H9 (cell line): ENCODE data around the gene MARCHF9. TPM values are rescaled to one million over a fixed set of nuclear protein-coding genes. Genes with fewer than 3 reads are reported as not detected.

Experiments
- DNase-seq: peaks from one replicate; pipeline ENCODE4 v3.0.0-alpha.2; 2017
- H2AFZ ChIP-seq: one replicate; pipeline ENCODE4 v1.6.1; 2013; ENCODE audit warnings: mild to moderate bottlenecking, low read length, control low read depth, moderate library complexity
- H2AK5ac ChIP-seq: 2 replicates; pipeline ENCODE4 v1.6.1; 2013; ENCODE audit warnings: low read length, control low read depth, mixed read lengths; ENCODE audit not compliant: insufficient read length
- H2BK120ac ChIP-seq: one replicate; pipeline ENCODE4 v1.6.1; 2013; ENCODE audit warnings: low read depth, mild to moderate bottlenecking, low read length, control low read depth, inconsistent platforms; ENCODE audit not compliant: poor library complexity, severe bottlenecking
- H2BK12ac ChIP-seq: 2 replicates; pipeline ENCODE4 v1.6.1; 2013; ENCODE audit warnings: low read length, control low read depth, mixed read lengths, low read depth; ENCODE audit not compliant: insufficient read length
- H2BK15ac ChIP-seq: 2 replicates; pipeline ENCODE4 v1.6.1; 2013; ENCODE audit warnings: low read depth, low read length, control low read depth
- H2BK20ac ChIP-seq: one replicate; pipeline ENCODE4 v1.6.1; 2013; ENCODE audit warnings: low read depth, mild to moderate bottlenecking, low read length, control low read depth, inconsistent platforms; ENCODE audit not compliant: poor library complexity, severe bottlenecking
- H2BK5ac ChIP-seq: 2 replicates; pipeline ENCODE4 v1.6.1; 2013; ENCODE audit warnings: low read length, control low read depth, mixed read lengths; ENCODE audit not compliant: insufficient read length
- H3K14ac ChIP-seq: 2 replicates; pipeline ENCODE4 v1.6.1; 2013; ENCODE audit warnings: low read length, control low read depth; ENCODE audit not compliant: insufficient read depth
- H3K18ac ChIP-seq: 2 replicates; pipeline ENCODE4 v1.6.1; 2013; ENCODE audit warnings: low read depth, mild to moderate bottlenecking, mixed read lengths, low read length, control low read depth; ENCODE audit not compliant: insufficient read length
- H3K23ac ChIP-seq: 2 replicates; pipeline ENCODE4 v1.6.1; 2013; ENCODE audit warnings: low read length, control low read depth, mixed read lengths, low read depth; ENCODE audit not compliant: insufficient read length
- H3K23me2 ChIP-seq: 2 replicates; pipeline ENCODE4 v1.6.1; 2013; ENCODE audit warnings: low read depth, mild to moderate bottlenecking, mixed read lengths, low read length, control low read depth; ENCODE audit not compliant: insufficient read length, poor library complexity, severe bottlenecking
- H3K27ac ChIP-seq: 2 replicates; pipeline ENCODE4 v1.5.1; 2013; ENCODE audit warnings: low read length, control low read depth, mixed read lengths, low read depth; ENCODE audit not compliant: insufficient read length
- H3K27me3 ChIP-seq: 2 replicates; pipeline ENCODE4 v1.6.1; 2013; ENCODE audit warnings: low read length, control low read depth, inconsistent platforms; ENCODE audit not compliant: insufficient read depth
- H3K4ac ChIP-seq: 2 replicates; pipeline ENCODE4 v1.6.1; 2013; ENCODE audit warnings: low read depth, mild to moderate bottlenecking, control low read depth, inconsistent platforms, low read length, moderate library complexity
- H3K4me1 ChIP-seq: 2 replicates; pipeline ENCODE4 v1.6.1; 2013; ENCODE audit warnings: low read length, control low read depth, inconsistent platforms; ENCODE audit not compliant: insufficient read depth
- H3K4me2 ChIP-seq: 2 replicates; pipeline ENCODE4 v1.6.1; 2013; ENCODE audit warnings: low read length, control low read depth, mixed read lengths; ENCODE audit not compliant: insufficient read length, insufficient read depth
- H3K56ac ChIP-seq: 2 replicates; pipeline ENCODE4 v1.6.1; 2013; ENCODE audit warnings: low read depth, mild to moderate bottlenecking, mixed read lengths, low read length, control low read depth; ENCODE audit not compliant: insufficient read length
- H3K79me1 ChIP-seq: 2 replicates; pipeline ENCODE4 v1.6.1; 2013; ENCODE audit warnings: low read depth, mild to moderate bottlenecking, moderate library complexity, low read length, control low read depth, inconsistent platforms; ENCODE audit not compliant: insufficient read depth, poor library complexity, severe bottlenecking
- H3K79me2 ChIP-seq: 2 replicates; pipeline ENCODE4 v1.6.1; 2013; ENCODE audit warnings: low read length, control low read depth, inconsistent platforms; ENCODE audit not compliant: insufficient read depth
- H3K9ac ChIP-seq: 2 replicates; pipeline ENCODE4 v1.6.1; 2013; ENCODE audit warnings: low read length, control low read depth, mixed read lengths; ENCODE audit not compliant: insufficient read length; ENCODE audit errors: extremely low read depth
- H3K9me3 ChIP-seq: one replicate; pipeline ENCODE4 v1.6.1; 2013; ENCODE audit warnings: low read depth, low read length, inconsistent platforms; ENCODE audit not compliant: control insufficient read depth
- H3T11ph ChIP-seq: one replicate; pipeline ENCODE4 v1.6.1; 2013; ENCODE audit warnings: mild to moderate bottlenecking, low read length, control low read depth, inconsistent platforms
- H4K20me1 ChIP-seq: one replicate; pipeline ENCODE4 v1.6.1; 2013; ENCODE audit not compliant: control insufficient read depth, insufficient read length, insufficient read depth
- H4K5ac ChIP-seq: 2 replicates; pipeline ENCODE4 v1.6.1; 2013; ENCODE audit warnings: low read depth, mild to moderate bottlenecking, mixed read lengths, low read length, control low read depth; ENCODE audit not compliant: insufficient read length
- H4K8ac ChIP-seq: replicated peaks from 2 replicates; pipeline ENCODE4 v1.6.1; 2013; ENCODE audit warnings: low read length, control low read depth, mixed read lengths, low read depth; ENCODE audit not compliant: insufficient read length
- H4K91ac ChIP-seq: 2 replicates; pipeline ENCODE4 v1.6.1; 2013; ENCODE audit warnings: low read depth, mild to moderate bottlenecking, moderate library complexity, mixed read lengths, low read length, control low read depth; ENCODE audit not compliant: insufficient read length
- H3K27ac Mint-ChIP-seq, 3 experiments: 2 replicates in 2 of 3; 3 replicates in 1 of 3; pipeline ENCODE4 v1.8.0; 2020 to 2021; ENCODE audit warnings: mixed read lengths in 3 of 3, mild to moderate bottlenecking in 1 of 3, moderate library complexity in 1 of 3
- H3K27me3 Mint-ChIP-seq: 2 replicates; pipeline ENCODE4 v1.8.0; 2021; ENCODE audit warnings: low read depth, mild to moderate bottlenecking, moderate library complexity, mixed read lengths
- H3K36me3 Mint-ChIP-seq, 3 experiments: 2 replicates in 2 of 3; 3 replicates in 1 of 3; pipeline ENCODE4 v1.8.0; 2020 to 2021; ENCODE audit warnings: low read depth in 3 of 3, mixed read lengths in 3 of 3; ENCODE audit not compliant: insufficient read depth in 1 of 3
- H3K4me1 Mint-ChIP-seq, 2 experiments: 2 replicates each; pipeline ENCODE4 v1.8.0; 2020; ENCODE audit warnings: mixed read lengths in 2 of 2
- H3K4me3 Mint-ChIP-seq, 2 experiments: 2 replicates in 1 of 2; 3 replicates in 1 of 2; pipeline ENCODE4 v1.8.0; 2020 to 2021; ENCODE audit warnings: mild to moderate bottlenecking in 2 of 2, mixed read lengths in 2 of 2, moderate library complexity in 1 of 2
- H3K9me3 Mint-ChIP-seq, 2 experiments: 2 replicates in 1 of 2; 3 replicates in 1 of 2; pipeline ENCODE4 v1.8.0; 2020; ENCODE audit warnings: mild to moderate bottlenecking in 2 of 2, mixed read lengths in 2 of 2, moderate library complexity in 1 of 2
- WGBS: extraction: QIAGEN DNeasy Blood & Tissue Kit; methylation state at CpG from one replicate; pipeline ENCODE4 v1.1.7; 2013; ENCODE audit warnings: missing lambda C conversion rate, low lambda C conversion rate, mixed read lengths; ENCODE audit not compliant: insufficient read length; ENCODE audit errors: extremely low coverage; 5-methylcytosine and 5-hydroxymethylcytosine counted together
- total RNA-seq: library from RNA; stranded (reverse); gene quantifications from 2 replicates; pipeline ENCODE4 v1.2.1, GENCODE V29; 2021
- TF ChIP-seq, protein P1 (sequence below): fragments of 200-600 bp; sonication (generic); conservative IDR thresholded peaks from 3 replicates; pipeline ENCODE4 v1.8.0; 2021; ENCODE audit warnings: antibody characterized with exemption, mild to moderate bottlenecking

Gene MARCHF9
- total RNA-seq, 1 experiment from 2014 or later, result 20.5 TPM

- no peak overlapping the region for H3K4ac ChIP-seq
- no peaks in the 10 kb centered on the region for H3K4me1 ChIP-seq
- no peak overlapping the region for H3K4me2 ChIP-seq
- H2BK15ac ChIP-seq, result no peak overlapping the region
- Mint-ChIP-seq H3K27me3 (no peaks in the 10 kb centered on the region), H3K9me3 (no peaks in the 10 kb centered on the region), H3K36me3 (peaks cover 22 to 52% (median 43%) of the 10 kb centered on the region in 3 experiments), H3K27ac (no peak overlapping the region), H3K4me1 (no peaks in the 10 kb centered on the region), H3K4me3 (no peak overlapping the region)
- no peak overlapping the region for H2BK5ac ChIP-seq
- H2AFZ ChIP-seq, result no peak overlapping the region
- DNase-seq, result no peak
- H3T11ph ChIP-seq, result no peak overlapping the region
- H3K14ac ChIP-seq, result no peak overlapping the region
- no peak overlapping the region for H2BK120ac ChIP-seq
- no peak overlapping the region for H4K91ac ChIP-seq
- H3K56ac ChIP-seq, result no peak overlapping the region
- H3K9ac ChIP-seq, result no peak overlapping the region
- H3K27me3 ChIP-seq, result no peaks in the 10 kb centered on the region
- no peak overlapping the region for H2AK5ac ChIP-seq
- no peaks in the 10 kb centered on the region for H4K20me1 ChIP-seq
- H3K23ac ChIP-seq, result no peak overlapping the region
- no peaks in the 10 kb centered on the region for H3K79me2 ChIP-seq
- no peaks in the 10 kb centered on the region for H3K23me2 ChIP-seq
- WGBS, result no CpG with 5 or more reads among the region's 1 CpG
- TF ChIP-seq, protein P1, sequence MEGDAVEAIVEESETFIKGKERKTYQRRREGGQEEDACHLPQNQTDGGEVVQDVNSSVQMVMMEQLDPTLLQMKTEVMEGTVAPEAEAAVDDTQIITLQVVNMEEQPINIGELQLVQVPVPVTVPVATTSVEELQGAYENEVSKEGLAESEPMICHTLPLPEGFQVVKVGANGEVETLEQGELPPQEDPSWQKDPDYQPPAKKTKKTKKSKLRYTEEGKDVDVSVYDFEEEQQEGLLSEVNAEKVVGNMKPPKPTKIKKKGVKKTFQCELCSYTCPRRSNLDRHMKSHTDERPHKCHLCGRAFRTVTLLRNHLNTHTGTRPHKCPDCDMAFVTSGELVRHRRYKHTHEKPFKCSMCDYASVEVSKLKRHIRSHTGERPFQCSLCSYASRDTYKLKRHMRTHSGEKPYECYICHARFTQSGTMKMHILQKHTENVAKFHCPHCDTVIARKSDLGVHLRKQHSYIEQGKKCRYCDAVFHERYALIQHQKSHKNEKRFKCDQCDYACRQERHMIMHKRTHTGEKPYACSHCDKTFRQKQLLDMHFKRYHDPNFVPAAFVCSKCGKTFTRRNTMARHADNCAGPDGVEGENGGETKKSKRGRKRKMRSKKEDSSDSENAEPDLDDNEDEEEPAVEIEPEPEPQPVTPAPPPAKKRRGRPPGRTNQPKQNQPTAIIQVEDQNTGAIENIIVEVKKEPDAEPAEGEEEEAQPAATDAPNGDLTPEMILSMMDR, result no peak
- no peaks in the 10 kb centered on the region for H3K79me1 ChIP-seq
- H4K5ac ChIP-seq, result no peak overlapping the region
- no peak overlapping the region for H2BK12ac ChIP-seq
- no peak overlapping the region for H3K18ac ChIP-seq
- H3K27ac ChIP-seq, result no peak overlapping the region
- H3K9me3 ChIP-seq, result no peaks in the 10 kb centered on the region
- H4K8ac ChIP-seq, result no peak overlapping the region
- H2BK20ac ChIP-seq, result no peak overlapping the region
Measured at GRCh38 chr12:57796996-57797395, 42.1 kb downstream of the MARCHF9 start.
